ENCODE data around the gene TMEM132D.

- TF ChIP-seq TAF1 (IDR thresholded peaks at IDR 0.05; ENCODE audit: borderline replicate concordance, low read depth, low read length) (no peak), POLR2AphosphoS5 (IDR thresholded peaks at IDR 0.05; ENCODE audit: low read depth, low read length) (no peak)
Measured at GRCh38 chr12:129635021-129635685, 268.7 kb downstream of the TMEM132D start.

All from GM12892 (cell line).